Neural cell (in vitro differentiated cells): ENCODE data around the gene C20orf202. TPM values are rescaled to one million over a fixed set of nuclear protein-coding genes. Genes with fewer than 3 reads are reported as not detected.

Source experiments
- H2AFZ ChIP-seq: fragments of 200-600, 300-800 bp; sonication (generic), shearing (Covaris generic); 2 replicates; pipeline ENCODE4 v1.6.0; 2014; ENCODE audit warnings: low read depth, mild to moderate bottlenecking, antibody characterized with exemption, low read length, moderate library complexity
- H3F3A ChIP-seq: fragments of 200-600 bp; shearing (Covaris generic); 2 replicates; pipeline ENCODE4 v1.6.1; 2016; ENCODE audit warnings: mild to moderate bottlenecking, moderate library complexity, mixed read lengths, antibody characterized with exemption, low read length; ENCODE audit not compliant: insufficient read depth, poor library complexity, severe bottlenecking
- H3K27ac ChIP-seq: fragments of 200-600, 300-800 bp; sonication (generic), shearing (Covaris generic); 2 replicates; pipeline ENCODE4 v1.5.1; 2014; ENCODE audit warnings: mild to moderate bottlenecking, low read length, moderate library complexity
- H3K27me3 ChIP-seq: fragments of 300-800, 200-600 bp; sonication (generic), shearing (Covaris generic); 2 replicates; pipeline ENCODE4 v1.6.0; 2014; ENCODE audit warnings: mild to moderate bottlenecking, low read depth, low read length, moderate library complexity; ENCODE audit not compliant: insufficient read depth
- H3K36me3 ChIP-seq: fragments of 300-800, 200-600 bp; sonication (generic), shearing (Covaris generic); 2 replicates; pipeline ENCODE4 v1.5.1; 2014; ENCODE audit warnings: mild to moderate bottlenecking, antibody characterized with exemption, low read length, moderate library complexity; ENCODE audit not compliant: insufficient read depth
- H3K4me2 ChIP-seq: fragments of 300-800, 200-600 bp; sonication (generic), shearing (Covaris generic); 2 replicates; pipeline ENCODE4 v1.6.0; 2014; ENCODE audit warnings: mild to moderate bottlenecking, low read length
- H3K4me3 ChIP-seq: fragments of 300-800, 200-600 bp; sonication (generic), shearing (Covaris generic); 2 replicates; pipeline ENCODE4 v1.5.1; 2014; ENCODE audit warnings: mild to moderate bottlenecking, low read length, moderate library complexity
- H3K79me2 ChIP-seq: fragments of 200-600 bp; shearing (Covaris generic); replicated peaks from 2 replicates; pipeline ENCODE4 v1.6.0; 2014; ENCODE audit warnings: mild to moderate bottlenecking, low read length, moderate library complexity; ENCODE audit not compliant: insufficient read depth
- H3K9ac ChIP-seq: fragments of 300-800, 200-600 bp; sonication (generic), shearing (Covaris generic); 2 replicates; pipeline ENCODE4 v1.6.1; 2016; ENCODE audit warnings: mild to moderate bottlenecking, low read length, mixed read lengths
- H3K9me2 ChIP-seq: fragments of 200-600 bp; shearing (Covaris generic); 2 replicates; pipeline ENCODE4 v1.6.1; 2016; ENCODE audit warnings: mild to moderate bottlenecking, low read length, mixed read lengths; ENCODE audit not compliant: insufficient read depth
- H3K9me3 ChIP-seq: fragments of 200-600, 300-800 bp; sonication (generic), shearing (Covaris generic); 2 replicates; pipeline ENCODE4 v1.6.1; 2016; ENCODE audit warnings: mild to moderate bottlenecking, mixed run types, low read length, moderate library complexity, mixed read lengths
- H4K20me1 ChIP-seq: fragments of 200-600 bp; shearing (Covaris generic); 2 replicates; pipeline ENCODE4 v1.6.1; 2016; ENCODE audit warnings: mild to moderate bottlenecking, mixed run types; ENCODE audit not compliant: insufficient read depth
- CTCF ChIP-seq: fragments of 450-650 bp; IDR thresholded peaks from 2 replicates; pipeline ENCODE4 v1.5.1; 2014; ENCODE audit warnings: antibody characterized with exemption, mild to moderate bottlenecking, moderate library complexity; ENCODE audit not compliant: poor library complexity, severe bottlenecking
- EP300 ChIP-seq: fragments of 450-650 bp; conservative IDR thresholded peaks from 2 replicates; pipeline ENCODE4 v1.6.1; 2014; ENCODE audit warnings: antibody characterized with exemption, mild to moderate bottlenecking, moderate library complexity; ENCODE audit not compliant: poor library complexity, severe bottlenecking
- EZH2 ChIP-seq: fragments of 200-600, 300-800 bp; shearing (Covaris generic), sonication (generic); IDR thresholded peaks from 2 replicates; pipeline ENCODE4 v1.6.1; 2014; ENCODE audit warnings: antibody characterized with exemption, low read length, borderline replicate concordance, mild to moderate bottlenecking; ENCODE audit not compliant: insufficient read depth, poor library complexity, severe bottlenecking
- MXI1 ChIP-seq: fragments of 450-650 bp; conservative IDR thresholded peaks from 2 replicates; pipeline ENCODE4 v1.6.1; 2014; ENCODE audit warnings: antibody characterized with exemption, mild to moderate bottlenecking; ENCODE audit not compliant: poor library complexity, severe bottlenecking
- POLR2AphosphoS5 ChIP-seq: IDR thresholded peaks from 2 replicates; pipeline ENCODE4 v1.6.1; 2012
- RAD21 ChIP-seq: fragments of 450-650 bp; conservative IDR thresholded peaks from 2 replicates; pipeline ENCODE4 v1.6.1; 2014; ENCODE audit warnings: antibody characterized with exemption, mild to moderate bottlenecking, moderate library complexity
- REST ChIP-seq: IDR thresholded peaks from 2 replicates; pipeline ENCODE4 v1.6.1; 2012; ENCODE audit warnings: borderline replicate concordance
- SMC3 ChIP-seq: fragments of 450-650 bp; conservative IDR thresholded peaks from 2 replicates; pipeline ENCODE4 v1.6.1; 2014; ENCODE audit warnings: antibody characterized with exemption, mild to moderate bottlenecking, moderate library complexity; ENCODE audit not compliant: poor library complexity
- TAF1 ChIP-seq: IDR thresholded peaks from 2 replicates; pipeline ENCODE4 v1.6.1; 2012; ENCODE audit warnings: low read depth
- polyA plus RNA-seq: library from polyadenylated mRNA; depleted of rRNA; stranded (reverse); fragments of >200 nt; gene quantifications from 2 replicates; pipeline ENCODE4 v1.2.3, GENCODE V29; 2014

The C20orf202 gene
- polyA plus RNA-seq, 1 donor from 2014 or later, result 0.62 TPM

DNA sequence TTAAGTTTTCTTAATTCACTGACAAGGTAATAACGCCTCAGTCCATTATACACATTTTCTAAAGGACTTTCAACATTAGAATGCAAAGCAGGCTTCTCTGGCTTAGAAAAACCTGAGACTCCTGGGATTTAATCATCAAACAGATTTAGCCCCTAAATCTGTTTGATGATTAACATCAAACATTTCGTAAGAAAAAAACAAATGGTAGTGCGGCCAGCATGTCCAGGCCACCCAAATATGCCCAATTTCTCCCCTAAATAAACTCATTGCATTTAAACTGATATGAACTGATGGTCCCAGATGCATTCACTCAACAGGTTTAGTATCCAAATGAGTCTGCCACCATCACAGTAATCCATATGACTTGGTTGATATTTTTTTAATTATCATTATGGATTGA is 24.6 kb upstream of the C20orf202 start:
- Histone ChIP-seq H4K20me1 (no peaks in the 10 kb centered on the region), H2AFZ (no peak overlapping the region), H3K27me3 (no peaks in the 10 kb centered on the region), H3K4me2 (no peak overlapping the region), H3K9me2 (no peaks in the 10 kb centered on the region), H3K4me3 (no peak overlapping the region), H3K27ac (no peak overlapping the region), H3K36me3 (no peaks in the 10 kb centered on the region), H3K9me3 (no peaks in the 10 kb centered on the region), H3K9ac (no peak overlapping the region), H3K79me2 (no peaks in the 10 kb centered on the region), H3F3A (peaks cover 4% of the 10 kb centered on the region)
- no peak for TF ChIP-seq TAF1
- no peak for TF ChIP-seq MXI1
- no peak for TF ChIP-seq SMC3
- no peak for TF ChIP-seq EZH2
- no peak for TF ChIP-seq CTCF
- TF ChIP-seq REST, result no peak
- TF ChIP-seq POLR2AphosphoS5, result no peak
- TF ChIP-seq EP300, result no peak
- TF ChIP-seq RAD21, result no peak

GRCh38 chr20:1180949-1181348 is 22.3 kb upstream of the C20orf202 start:
- H4K20me1 ChIP-seq, result no peaks in the 10 kb centered on the region
- H2AFZ ChIP-seq, result no peak overlapping the region
- no peaks in the 10 kb centered on the region for H3K9me2 ChIP-seq
- TF ChIP-seq EP300 (no peak), TAF1 (no peak), CTCF (no peak), SMC3 (no peak), MXI1 (no peak), EZH2 (no peak), POLR2AphosphoS5 (no peak)
- H3K9me3 ChIP-seq, result no peaks in the 10 kb centered on the region
- no peaks in the 10 kb centered on the region for H3K79me2 ChIP-seq
- peaks cover 4% of the 10 kb centered on the region for H3F3A ChIP-seq
- no peak overlapping the region for H3K4me2 ChIP-seq
- H3K9ac ChIP-seq, result no peak overlapping the region
- no peaks in the 10 kb centered on the region for H3K36me3 ChIP-seq
- H3K4me3 ChIP-seq, result no peak overlapping the region
- H3K27ac ChIP-seq, result no peak overlapping the region
- H3K27me3 ChIP-seq, result peaks cover 8% of the 10 kb centered on the region
